K562 (cell line): ENCODE measurements around the gene TTC13. TPM values are rescaled to one million over a fixed set of nuclear protein-coding genes. Genes with fewer than 3 reads are reported as not detected.

ENCODE experiments used
- ATF1 ChIP-seq, 2 experiments: fragments of 450-650 bp in 1 of 2; IDR thresholded peaks; 2 replicates each; pipeline ENCODE4 v1.6.1; 2016; ENCODE audit warnings: missing compliant biosample characterization in 1 of 2, missing genetic modification characterization in 1 of 2
- CBFA2T2 ChIP-seq: fragments of 450-650 bp; conservative IDR thresholded peaks from 2 replicates; pipeline ENCODE4 v1.6.1; 2017; ENCODE audit warnings: mild to moderate bottlenecking
- GATAD2B ChIP-seq: fragments of 450-650 bp; IDR thresholded peaks from 2 replicates; pipeline ENCODE4 v1.6.1; 2017; ENCODE audit warnings: mild to moderate bottlenecking, borderline replicate concordance
- GTF2E2 ChIP-seq: fragments of 200-800 bp; sonication (Bioruptor generic); IDR thresholded peaks from 2 replicates; pipeline ENCODE4 v1.6.1; 2016; ENCODE audit warnings: missing genetic modification characterization, missing compliant biosample characterization
- MEF2D ChIP-seq: conservative IDR thresholded peaks from 2 replicates; pipeline ENCODE4 v1.6.1; 2016; ENCODE audit warnings: low read depth, missing genetic modification characterization, missing compliant biosample characterization
- PCBP2 ChIP-seq: fragments of 200-400 bp; formaldehyde crosslinking; IDR thresholded peaks from 2 replicates; pipeline ENCODE4 v1.6.1; 2018; ENCODE audit warnings: low read length, low read depth, mild to moderate bottlenecking, moderate library complexity; ENCODE audit not compliant: poor library complexity, severe bottlenecking
- SRSF1 ChIP-seq: fragments of 200-400 bp; formaldehyde crosslinking; IDR thresholded peaks from 2 replicates; pipeline ENCODE4 v1.6.1; 2017; ENCODE audit warnings: mild to moderate bottlenecking, low read depth, low read length, moderate library complexity
- ZBTB11 ChIP-seq, 3 experiments: fragments of 200-800 bp in 1 of 3; fragments of 250-450 bp in 1 of 3; fragments of 450-650 bp in 1 of 3; sonication (Bioruptor Pico) in 1 of 3; sonication (Bioruptor generic) in 1 of 3; formaldehyde crosslinking in 1 of 3; IDR thresholded peaks; 2 replicates each; pipeline versions ENCODE4 v1.6.1 to v1.8.0; 2016 to 2022; ENCODE audit warnings: mild to moderate bottlenecking in 2 of 3, missing genetic modification characterization in 2 of 3, missing compliant biosample characterization in 1 of 3, moderate library complexity in 1 of 3
- ZBTB33 ChIP-seq: sonication (generic); formaldehyde crosslinking; IDR thresholded peaks from 2 replicates; pipeline ENCODE4 v1.8.1; 2023; ENCODE audit warnings: mild to moderate bottlenecking, missing genetic modification reagents
- ZC3H11A ChIP-seq: IDR thresholded peaks from 2 replicates; pipeline ENCODE4 v1.6.1; 2012; ENCODE audit warnings: low read depth, low read length, improper control_type of control experiment
- ZNF318 ChIP-seq, 2 experiments: fragments of 450-650 bp; IDR thresholded peaks; 2 replicates each; pipeline ENCODE4 v1.6.1; 2016; ENCODE audit warnings: mild to moderate bottlenecking in 2 of 2, borderline replicate concordance in 1 of 2, low read depth in 1 of 2, moderate library complexity in 1 of 2
- ZSCAN32 ChIP-seq: fragments of 450-650 bp; formaldehyde crosslinking; IDR thresholded peaks from 2 replicates; pipeline ENCODE4 v1.4.0; 2020; ENCODE audit warnings: mild to moderate bottlenecking, moderate library complexity
- polyA plus RNA-seq, 8 experiments: library from polyadenylated mRNA; depleted of rRNA in 4 of 8; stranded (reverse) in 5 of 8; unstranded in 3 of 8; fragments of >200 nt; fragmentation: Nextera tagmentation in 2 of 8; fragmentation: Illumina TruSeq in 1 of 8; extraction: Ambion mirVana in 2 of 8; extraction: Trizol in 1 of 8; gene quantifications; 2 replicates each; pipeline versions ENCODE4 v1.2.1 to v1.2.3, GENCODE V29; 2011 to 2014; ENCODE audit warnings: inconsistent platforms in 1 of 8, missing spikeins in 1 of 8
- total RNA-seq, 7 experiments: library from RNA; depleted of rRNA in 6 of 7; stranded (reverse); fragments of >200 nt in 6 of 7; fragmentation: Illumina TruSeq in 2 of 7; extraction: Trizol in 2 of 7; gene quantifications; 2 replicates each; pipeline versions ENCODE4 v1.2.1 to v1.2.3, GENCODE V29; 2011 to 2021; ENCODE audit warnings: low replicate concordance in 1 of 7

Gene TTC13
- total and polyA plus RNA-seq, 9 of the 15 experiments (the other 6 are each of a cell fraction or from before 2014, with no cell fraction given) = 1.7 to 13.8 (median 9.6) TPM

- TF ChIP-seq ZBTB33 (CRISPR knock-in tag) = 0 out of 2 replicates have a peak, but pooled peaks have one; percentile 21
- TF ChIP-seq CBFA2T2 = no peak
- TF ChIP-seq GATAD2B = no peak; the same call in 1 of the 2 replicates
- no peak for TF ChIP-seq ZBTB11 (CRISPR knock-in tag; IDR thresholded peaks at IDR 0.05)
- no peak for TF ChIP-seq ZNF318 (IDR thresholded peaks at IDR 0.05; ENCODE audit: borderline replicate concordance in 1 of 2, low read depth in 1 of 2)
- no peak for TF ChIP-seq GTF2E2 (tag)
- no peak for TF ChIP-seq PCBP2
- TF ChIP-seq ZC3H11A = no peak
- TF ChIP-seq SRSF1 = no peak
- TF ChIP-seq MEF2D = no peak
- TF ChIP-seq ATF1 (CRISPR knock-in tag; IDR thresholded peaks at IDR 0.05) = no peak
- no peak for TF ChIP-seq ATF1 (tag; IDR thresholded peaks at IDR 0.05)
- TF ChIP-seq ZSCAN32 (CRISPR knock-in tag) = no peak
Measured at GRCh38 chr1:230917284-230918135, 61.2 kb downstream of the TTC13 start (continued).
